Trophoblast cell (in vitro differentiated cells and primary cell): ENCODE results near the gene CACNB3.

Source experiments
- DNase-seq, 2 donors: peaks; one replicate each; pipeline ENCODE4 v3.0.0-alpha.2; 2016
- H2AFZ ChIP-seq: 2 replicates; pipeline ENCODE4 v1.6.1; 2013; ENCODE audit warnings: low read length, moderate library complexity, mild to moderate bottlenecking; ENCODE audit not compliant: insufficient read depth, poor library complexity
- H2AK5ac ChIP-seq: 2 replicates; pipeline ENCODE4 v1.6.1; 2013; ENCODE audit warnings: mild to moderate bottlenecking, low read length
- H2BK120ac ChIP-seq: 2 replicates; pipeline ENCODE4 v1.6.1; 2013; ENCODE audit warnings: low read length, mild to moderate bottlenecking, moderate library complexity; ENCODE audit not compliant: insufficient read depth, poor library complexity
- H2BK12ac ChIP-seq: 2 replicates; pipeline ENCODE4 v1.6.1; 2013; ENCODE audit warnings: mild to moderate bottlenecking, low read length, moderate library complexity
- H2BK5ac ChIP-seq: 2 replicates; pipeline ENCODE4 v1.6.1; 2013; ENCODE audit warnings: low read length, low read depth, moderate library complexity, mild to moderate bottlenecking; ENCODE audit not compliant: poor library complexity
- H3K14ac ChIP-seq: 2 replicates; pipeline ENCODE4 v1.6.1; 2013; ENCODE audit warnings: mild to moderate bottlenecking, low read length
- H3K18ac ChIP-seq: 2 replicates; pipeline ENCODE4 v1.6.1; 2013; ENCODE audit warnings: mild to moderate bottlenecking, low read length
- H3K23ac ChIP-seq: 2 replicates; pipeline ENCODE4 v1.6.1; 2013; ENCODE audit warnings: low read length
- H3K27ac ChIP-seq: 2 replicates; pipeline ENCODE4 v1.5.1; 2013; ENCODE audit warnings: low read depth, mild to moderate bottlenecking, inconsistent platforms, low read length, moderate library complexity
- H3K27me3 ChIP-seq: 2 replicates; pipeline ENCODE4 v1.6.1; 2013; ENCODE audit warnings: inconsistent platforms, mild to moderate bottlenecking, low read length, moderate library complexity; ENCODE audit not compliant: insufficient read depth
- H3K36me3 ChIP-seq, 2 experiments: 1 replicate in 1 of 2; 2 replicates in 1 of 2; pipeline ENCODE4 v1.6.1; 2013; ENCODE audit warnings: low read length in 2 of 2, mild to moderate bottlenecking in 2 of 2, moderate library complexity in 1 of 2; ENCODE audit not compliant: insufficient read depth in 2 of 2, control insufficient read depth in 1 of 2
- H3K4ac ChIP-seq: 2 replicates; pipeline ENCODE4 v1.6.1; 2013; ENCODE audit warnings: low read depth, mild to moderate bottlenecking, low read length, moderate library complexity
- H3K4me1 ChIP-seq, 2 experiments: 1 replicate in 1 of 2; 2 replicates in 1 of 2; pipeline ENCODE4 v1.6.1; 2013; ENCODE audit warnings: low read length in 2 of 2, mild to moderate bottlenecking in 2 of 2, moderate library complexity in 1 of 2; ENCODE audit not compliant: insufficient read depth in 2 of 2, control insufficient read depth in 1 of 2
- H3K4me2 ChIP-seq: 2 replicates; pipeline ENCODE4 v1.6.1; 2013; ENCODE audit warnings: inconsistent platforms, mild to moderate bottlenecking, low read length, moderate library complexity
- H3K4me3 ChIP-seq: 2 replicates; pipeline ENCODE4 v1.5.1; 2013; ENCODE audit warnings: mild to moderate bottlenecking, low read depth, low read length, inconsistent platforms
- H3K79me1 ChIP-seq: one replicate; pipeline ENCODE4 v1.6.1; 2013; ENCODE audit warnings: low read length
- H3K79me2 ChIP-seq: 2 replicates; pipeline ENCODE4 v1.6.1; 2013; ENCODE audit warnings: low read length, mild to moderate bottlenecking; ENCODE audit not compliant: control insufficient read depth, insufficient read depth, poor library complexity
- H3K9ac ChIP-seq: 2 replicates; pipeline ENCODE4 v1.6.1; 2013; ENCODE audit warnings: mild to moderate bottlenecking, low read length
- H3K9me3 ChIP-seq: 2 replicates; pipeline ENCODE4 v1.6.1; 2013; ENCODE audit warnings: low read depth, mild to moderate bottlenecking, control low read depth, inconsistent platforms, low read length; ENCODE audit not compliant: insufficient read depth
- H4K12ac ChIP-seq: 2 replicates; pipeline ENCODE4 v1.6.1; 2013; ENCODE audit warnings: low read depth, mild to moderate bottlenecking, low read length, moderate library complexity
- H4K8ac ChIP-seq: 2 replicates; pipeline ENCODE4 v1.6.1; 2013; ENCODE audit warnings: low read depth, mild to moderate bottlenecking, low read length, moderate library complexity
- H4K91ac ChIP-seq: one replicate; pipeline ENCODE4 v1.6.1; 2013; ENCODE audit warnings: low read depth, mild to moderate bottlenecking, low read length, moderate library complexity
- whole genome bisulfite sequencing: extraction: QIAGEN DNeasy Blood & Tissue Kit; methylation state at CpG from one replicate; pipeline ENCODE4 v1.1.7; 2013; ENCODE audit warnings: missing lambda C conversion rate; ENCODE audit not compliant: insufficient read length, insufficient coverage; ENCODE audit errors: extremely low coverage; 5-methylcytosine and 5-hydroxymethylcytosine counted together

Gene CACNB3

DNA sequence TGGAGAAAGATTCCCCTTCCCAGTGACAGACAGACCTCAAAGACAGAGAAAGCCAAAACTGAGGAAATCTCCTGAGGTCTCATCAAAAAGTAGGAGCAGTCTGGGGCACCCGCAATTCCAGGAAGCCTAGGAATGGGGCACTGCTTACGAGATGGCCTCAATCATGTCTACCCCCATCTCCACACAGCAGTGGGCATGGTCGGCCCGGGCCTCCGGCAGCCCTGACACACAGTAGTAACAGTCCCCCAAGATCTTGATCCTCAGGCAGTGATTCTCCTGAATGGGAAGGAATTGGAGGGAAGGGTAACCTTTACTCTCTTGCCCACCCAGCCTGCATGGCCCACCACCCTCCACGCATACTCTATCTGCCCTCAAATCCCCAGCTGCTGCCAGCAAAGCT, 41.3 kb upstream of the CACNB3 start:
- Histone ChIP-seq H3K9ac (no peak overlapping the region), H3K4me1 (peaks cover 5% of the 10 kb centered on the region in 2 experiments), H2AFZ (no peak overlapping the region), H3K23ac (no peak overlapping the region), H3K14ac (no peak overlapping the region), H3K9me3 (peaks cover 2% of the 10 kb centered on the region), H4K12ac (no peak overlapping the region), H3K4me2 (no peak overlapping the region), H3K36me3 (peaks cover 56 to 62% of the 10 kb centered on the region in 2 experiments), H3K4ac (no peak overlapping the region), H2AK5ac (no peak overlapping the region), H4K91ac (no peak overlapping the region), H3K79me2 (no peaks in the 10 kb centered on the region), H2BK5ac (no peak overlapping the region), H4K8ac (no peak overlapping the region), H3K27ac (no peak overlapping the region), H2BK120ac (no peak overlapping the region), H3K4me3 (no peak overlapping the region), H3K79me1 (no peaks in the 10 kb centered on the region), H3K18ac (no peak overlapping the region), H3K27me3 (no peaks in the 10 kb centered on the region), H2BK12ac (no peak overlapping the region)
- WGBS, result no CpG with 5 or more reads among the region's 6 CpGs
- DNase-seq, result no peak

DNA sequence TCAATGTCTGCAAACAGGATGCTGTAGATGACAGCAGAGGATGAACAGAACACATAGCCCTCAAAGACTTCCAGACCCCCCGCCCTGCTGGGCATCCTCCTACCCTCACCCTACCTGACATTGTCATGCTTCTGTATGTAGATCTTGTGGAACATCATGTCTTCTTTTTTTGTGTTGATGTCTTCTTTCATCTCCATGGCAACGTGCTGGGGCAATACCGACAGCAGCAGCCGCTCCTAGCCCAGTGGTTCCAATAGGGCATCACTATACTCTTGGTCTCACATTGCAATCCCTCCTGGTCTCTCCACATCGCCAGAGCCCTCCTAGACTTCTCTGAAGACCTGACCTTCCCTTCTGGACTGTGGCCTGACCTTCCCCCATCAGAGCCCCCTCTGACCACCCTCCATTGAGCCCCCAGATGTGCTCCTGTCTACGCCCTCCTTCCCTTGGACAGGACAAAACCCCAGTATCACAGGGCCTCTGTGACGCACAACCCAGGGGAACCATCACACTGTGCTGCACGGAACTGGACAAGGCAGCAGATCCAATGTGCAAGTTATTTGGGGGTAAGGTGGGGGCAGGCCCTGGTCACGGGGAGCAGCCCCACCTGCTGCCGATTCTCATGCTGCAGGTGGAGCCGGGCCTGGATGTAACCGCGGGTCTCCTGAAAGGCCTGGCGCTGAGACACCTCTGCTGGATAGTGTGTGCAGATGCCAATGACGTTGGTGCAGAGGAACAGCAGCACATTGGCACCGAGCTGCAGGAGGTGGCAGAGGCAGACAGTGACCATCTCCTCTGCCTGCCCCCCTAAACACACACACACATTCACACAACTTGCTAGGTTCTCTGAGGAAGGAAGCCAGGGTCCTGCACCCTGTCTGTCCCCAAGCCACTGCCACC, 40.5 kb upstream of the CACNB3 start:
- no CpG with 5 or more reads among the region's 16 CpGs for WGBS
- no peak overlapping the region for H4K12ac ChIP-seq
- H3K79me2 ChIP-seq, result no peaks in the 10 kb centered on the region
- peaks cover 2% of the 10 kb centered on the region for H3K9me3 ChIP-seq
- no peak overlapping the region for H2AK5ac ChIP-seq
- no peak overlapping the region for H4K91ac ChIP-seq
- no peak overlapping the region for H3K18ac ChIP-seq
- H3K4me2 ChIP-seq, result no peak overlapping the region
- no peak overlapping the region for H3K14ac ChIP-seq
- no peak overlapping the region for H2BK5ac ChIP-seq
- H2BK120ac ChIP-seq, result no peak overlapping the region
- DNase-seq, result no peak
- no peak overlapping the region for H3K4me3 ChIP-seq
- no peak overlapping the region for H3K9ac ChIP-seq
- H4K8ac ChIP-seq, result no peak overlapping the region
- no peaks in the 10 kb centered on the region for H3K79me1 ChIP-seq
- H3K4ac ChIP-seq, result no peak overlapping the region
- H2BK12ac ChIP-seq, result no peak overlapping the region
- H3K27me3 ChIP-seq, result no peaks in the 10 kb centered on the region
- peaks cover 58 to 62% of the 10 kb centered on the region in 2 experiments for H3K36me3 ChIP-seq
- H3K27ac ChIP-seq, result no peak overlapping the region
- no peak overlapping the region for H2AFZ ChIP-seq
- no peak overlapping the region for H3K23ac ChIP-seq
- peaks cover 5 to 8% of the 10 kb centered on the region in 2 experiments for H3K4me1 ChIP-seq

DNA sequence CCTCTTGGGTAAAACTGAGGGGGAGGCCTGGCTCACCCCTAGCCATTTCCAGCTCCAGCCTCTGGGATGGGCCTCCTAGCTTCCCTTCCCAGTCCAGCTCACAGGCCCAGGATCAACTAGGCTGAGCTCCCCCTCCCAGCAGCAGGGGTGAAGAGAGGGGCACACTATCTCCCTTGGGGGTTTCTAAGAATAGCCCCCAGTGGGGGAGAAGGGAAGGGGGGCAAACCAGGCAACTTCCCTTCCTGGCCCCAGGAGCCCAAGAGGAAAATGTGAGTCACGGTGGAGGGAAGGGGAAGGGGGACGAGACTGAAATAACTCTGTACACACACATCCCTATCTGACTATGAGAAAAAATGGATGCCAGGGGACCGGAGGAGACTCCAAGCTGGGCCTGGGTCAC, 38.4 kb upstream of the CACNB3 start:
- no CpG with 5 or more reads among the region's 3 CpGs for WGBS
- Histone ChIP-seq H3K18ac (no peak overlapping the region), H2BK12ac (no peak overlapping the region), H3K27ac (no peak overlapping the region), H3K79me1 (no peaks in the 10 kb centered on the region), H3K14ac (no peak overlapping the region), H4K8ac (no peak overlapping the region), H3K4ac (no peak overlapping the region), H3K36me3 (peaks cover 44 to 46% of the 10 kb centered on the region in 2 experiments), H4K12ac (no peak overlapping the region), H2BK120ac (no peak overlapping the region), H3K79me2 (no peaks in the 10 kb centered on the region), H3K4me3 (no peak overlapping the region), H3K9ac (no peak overlapping the region), H4K91ac (no peak overlapping the region), H3K4me1 (peaks cover 5 to 8% of the 10 kb centered on the region in 2 experiments), H3K4me2 (no peak overlapping the region), H3K27me3 (no peaks in the 10 kb centered on the region), H3K23ac (no peak overlapping the region), H2BK5ac (no peak overlapping the region), H2AFZ (no peak overlapping the region), H3K9me3 (no peaks in the 10 kb centered on the region), H2AK5ac (no peak overlapping the region)
- no peak for DNase-seq

DNA sequence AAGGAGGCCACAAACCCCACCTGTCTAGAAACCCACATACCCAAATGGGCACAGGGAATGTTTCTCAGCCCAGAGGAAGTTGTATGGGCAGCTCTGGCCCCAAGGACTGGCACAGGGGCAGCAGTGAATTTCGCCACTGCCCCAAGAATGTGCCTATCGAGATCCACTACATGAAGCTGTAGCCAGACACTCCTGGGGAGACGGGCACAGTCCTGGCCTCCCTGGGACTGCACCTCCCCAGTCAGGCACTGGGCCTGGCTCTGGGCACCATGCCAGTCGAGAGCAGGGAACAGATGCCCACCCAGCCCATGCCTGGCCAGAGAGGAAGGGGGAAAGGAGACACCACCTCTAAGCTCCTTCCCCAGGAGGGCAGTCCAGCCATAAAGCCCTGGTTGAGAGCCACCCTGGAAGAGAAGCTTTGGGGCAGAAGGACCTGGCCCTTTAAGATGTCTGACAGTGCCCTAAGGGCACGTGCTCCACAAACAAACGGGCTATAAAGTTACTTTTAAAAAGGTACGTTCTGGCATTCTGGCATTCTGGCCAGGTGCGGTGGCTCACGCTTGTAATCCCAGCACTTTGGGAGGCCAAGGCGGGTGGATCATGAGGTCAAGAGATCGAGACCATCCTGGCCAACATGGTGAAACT, 37.8 kb upstream of the CACNB3 start:
- peaks cover 37 to 40% of the 10 kb centered on the region in 2 experiments for H3K36me3 ChIP-seq

More for the DNA sequence above, 37.8 kb upstream of the CACNB3 start:
- H3K4me1 ChIP-seq, result peaks cover 5 to 8% of the 10 kb centered on the region in 2 experiments
- no peak overlapping the region for H3K9ac ChIP-seq
- peak overlapping the region; percentile 54 for H2AK5ac ChIP-seq
- H3K79me1 ChIP-seq, result no peaks in the 10 kb centered on the region
- no peaks in the 10 kb centered on the region for H3K79me2 ChIP-seq
- H3K4me3 ChIP-seq, result no peak overlapping the region
- no peak overlapping the region for H4K12ac ChIP-seq
- peak overlapping the region; percentile 60 for H2AFZ ChIP-seq
- H3K27me3 ChIP-seq, result no peaks in the 10 kb centered on the region
- H3K27ac ChIP-seq, result no peak overlapping the region
- H4K8ac ChIP-seq, result no peak overlapping the region
- H3K9me3 ChIP-seq, result no peaks in the 10 kb centered on the region
- H2BK120ac ChIP-seq, result no peak overlapping the region
- H3K4ac ChIP-seq, result no peak overlapping the region
- no peak overlapping the region for H4K91ac ChIP-seq
- H3K23ac ChIP-seq, result no peak overlapping the region
- no CpG with 5 or more reads among the region's 11 CpGs for WGBS
- DNase-seq, result no peak
- no peak overlapping the region for H3K14ac ChIP-seq
- H2BK5ac ChIP-seq, result no peak overlapping the region
- peak overlapping the region; percentile 21 for H3K18ac ChIP-seq
- H2BK12ac ChIP-seq, result no peak overlapping the region
- no peak overlapping the region for H3K4me2 ChIP-seq
